K562 (cell line): ENCODE data around the gene SPCS2. TPM values are rescaled to one million over a fixed set of nuclear protein-coding genes. Genes with fewer than 3 reads are reported as not detected.

ENCODE experiments used
- ATAC-seq: fragments of 200-7000 bp; cut with Tn5 transposase; 3 replicates; pipeline ENCODE4 v1.9.1; 2020; ENCODE audit warnings: moderate library complexity
- BruUV-seq: library from RNA; stranded (reverse); fragments of 400-500 nt; replicated peaks from 2 replicates; lab custom pipeline; 2021; lab: Mats Ljungman, UMichigan
- CTCF ChIA-PET: fragments of 300-600 bp; formaldehyde crosslinking; extraction: SDS; loops from one replicate; lab custom pipeline; 2021; ENCODE audit warnings: low intra/inter-chr PET ratio; lab: Yijun Ruan, JAX
- POLR2A ChIA-PET: fragments of 300-600, 350-650 bp; sonication (Branson Sonifier 250); formaldehyde crosslinking; extraction: SDS; loops from one replicate; lab custom pipeline; 2021; ENCODE audit warnings: antibody characterized with exemption, inconsistent platforms; lab: Yijun Ruan, JAX
- DNase-seq, 4 experiments: peaks; one replicate each; pipeline versions ENCODE4 v3.0.0 to v3.0.0-alpha.2; 2011 to 2018; ENCODE audit warnings: low spot score in 3 of 4, mixed read lengths in 3 of 4; ENCODE audit errors: extremely low read depth in 1 of 4
- FAIRE-seq: peaks from 2 replicates; lab custom pipeline; 2011; peaks lifted over from hg19 to GRCh38; lab: Jason Lieb, UNC
- H2AFZ ChIP-seq: 2 replicates; pipeline ENCODE4 v1.6.0; 2011; ENCODE audit warnings: low read depth, low read length, control low read depth, inconsistent platforms
- H3K27ac ChIP-seq: fragments of 200-600 bp; 3 replicates; pipeline ENCODE4 v1.8.0; 2011; ENCODE audit warnings: low read depth, mild to moderate bottlenecking, control low read depth, inconsistent platforms, low read length, moderate library complexity, mixed read lengths; ENCODE audit errors: extremely low read depth
- H3K27me3 ChIP-seq, 2 experiments: fragments of 300-600 bp in 1 of 2; 2 replicates in 1 of 2; 3 replicates in 1 of 2; pipeline versions ENCODE4 v1.6.0 to v1.8.0; 2011; ENCODE audit warnings: inconsistent platforms in 2 of 2, low read length in 2 of 2, mild to moderate bottlenecking in 1 of 2, mixed read lengths in 1 of 2, moderate library complexity in 1 of 2; ENCODE audit not compliant: control insufficient read depth in 2 of 2, insufficient read depth in 2 of 2
- H3K36me3 ChIP-seq: fragments of 300-600 bp; 3 replicates; pipeline ENCODE4 v1.8.0; 2011; ENCODE audit warnings: mild to moderate bottlenecking, low read length, inconsistent platforms; ENCODE audit not compliant: control insufficient read depth, insufficient read depth
- H3K4me1 ChIP-seq, 2 experiments: fragments of 200-600 bp in 1 of 2; replicated peaks in 1 of 2; 2 replicates in 1 of 2; 3 replicates in 1 of 2; pipeline versions ENCODE4 v1.5.1 to v1.8.0; 2011; ENCODE audit warnings: inconsistent platforms in 2 of 2, low read length in 2 of 2, mild to moderate bottlenecking in 1 of 2, mixed read lengths in 1 of 2, moderate library complexity in 1 of 2; ENCODE audit not compliant: control insufficient read depth in 2 of 2, insufficient read depth in 2 of 2
- H3K4me2 ChIP-seq: 2 replicates; pipeline ENCODE4 v1.6.1; 2011; ENCODE audit warnings: low read length, control low read depth, inconsistent platforms, mixed read lengths; ENCODE audit not compliant: insufficient read depth
- H3K4me3 ChIP-seq: fragments of 200-600 bp; sonication (generic), shearing (Covaris generic); 2 replicates; pipeline ENCODE4 v1.5.1; 2016; ENCODE audit warnings: control low read depth, inconsistent platforms
- H3K79me2 ChIP-seq: fragments of 200-600 bp; 3 replicates; pipeline ENCODE4 v1.8.0; 2011; ENCODE audit warnings: low read length, inconsistent platforms; ENCODE audit not compliant: control insufficient read depth, insufficient read depth
- H3K9ac ChIP-seq, 2 experiments: 2 replicates each; pipeline versions ENCODE4 v1.6.0 to v1.6.1; 2011; ENCODE audit warnings: low read depth in 2 of 2, low read length in 2 of 2, control low read depth in 1 of 2, inconsistent platforms in 1 of 2, mild to moderate bottlenecking in 1 of 2, mixed read lengths in 1 of 2; ENCODE audit not compliant: insufficient read depth in 1 of 2
- H3K9me1 ChIP-seq: one replicate; pipeline ENCODE4 v1.6.0; 2011; ENCODE audit warnings: inconsistent platforms, mild to moderate bottlenecking, low read length, moderate library complexity; ENCODE audit not compliant: control insufficient read depth, insufficient read depth
- H3K9me3 ChIP-seq: replicated peaks from 2 replicates; pipeline ENCODE4 v1.5.1; 2011; ENCODE audit warnings: low read depth, low read length, inconsistent platforms; ENCODE audit not compliant: control insufficient read depth, insufficient read depth
- H4K20me1 ChIP-seq: replicated peaks from 2 replicates; pipeline ENCODE4 v1.6.1; 2011; ENCODE audit warnings: low read length, inconsistent platforms, mixed read lengths; ENCODE audit not compliant: control insufficient read depth, insufficient read depth
- FOXJ2 ChIP-seq: fragments of 200-800 bp; sonication (Bioruptor generic); IDR thresholded peaks from 2 replicates; pipeline ENCODE4 v1.6.1; 2016; ENCODE audit warnings: missing genetic modification characterization, missing compliant biosample characterization
- MAZ ChIP-seq, 2 experiments: fragments of 450-650 bp in 1 of 2; sonication (generic) in 1 of 2; formaldehyde crosslinking; IDR thresholded peaks in 1 of 2; conservative IDR thresholded peaks in 1 of 2; 2 replicates each; pipeline versions ENCODE4 v1.4.0 to v1.5.0; 2020; ENCODE audit warnings: mild to moderate bottlenecking in 1 of 2, missing genetic modification reagents in 1 of 2
- RAD51 ChIP-seq: fragments of 450-650 bp; IDR thresholded peaks from 2 replicates; pipeline ENCODE4 v1.7.1; 2016; ENCODE audit warnings: low read depth, mild to moderate bottlenecking, borderline replicate concordance
- ZNF511 ChIP-seq: sonication (generic); formaldehyde crosslinking; IDR thresholded peaks from 2 replicates; pipeline ENCODE4 v1.8.0; 2022; ENCODE audit warnings: mild to moderate bottlenecking, missing genetic modification reagents
- WGBS: fragments of 100-300 bp; shearing (Covaris generic); methylation state at CpG from one replicate; pipeline ENCODE4 v1.1.6; 2016; ENCODE audit warnings: low coverage, mixed read lengths; ENCODE audit not compliant: insufficient coverage; ENCODE audit errors: missing lambda C conversion rate; 5-methylcytosine and 5-hydroxymethylcytosine counted together
- in situ Hi-C: fragments of 300-500 bp; cut with MboI; formaldehyde crosslinking; loops from 4 replicates; pipeline ENCODE4 v1.15.0; 2018; ENCODE audit warnings: inconsistent platforms, mixed read lengths
- intact Hi-C: fragments of 100-400 bp; cut with micrococcal nuclease; formaldehyde crosslinking; loops from 2 replicates; pipeline ENCODE4 v1.14.2; 2022
- polyA plus RNA-seq, 8 experiments: library from polyadenylated mRNA; depleted of rRNA in 4 of 8; stranded (reverse) in 5 of 8; unstranded in 3 of 8; fragments of >200 nt; fragmentation: Nextera tagmentation in 2 of 8; fragmentation: Illumina TruSeq in 1 of 8; extraction: Ambion mirVana in 2 of 8; extraction: Trizol in 1 of 8; gene quantifications; 2 replicates each; pipeline versions ENCODE4 v1.2.1 to v1.2.3, GENCODE V29; 2011 to 2014; ENCODE audit warnings: inconsistent platforms in 1 of 8, missing spikeins in 1 of 8
- total RNA-seq, 7 experiments: library from RNA; depleted of rRNA in 6 of 7; stranded (reverse); fragments of >200 nt in 6 of 7; fragmentation: Illumina TruSeq in 2 of 7; extraction: Trizol in 2 of 7; gene quantifications; 2 replicates each; pipeline versions ENCODE4 v1.2.1 to v1.2.3, GENCODE V29; 2011 to 2021; ENCODE audit warnings: low replicate concordance in 1 of 7

Gene SPCS2
- total and polyA plus RNA-seq, 9 of the 15 experiments (the other 6 are each of a cell fraction or from before 2014, with no cell fraction given) = 38.2 to 458 (median 193) TPM

DNA sequence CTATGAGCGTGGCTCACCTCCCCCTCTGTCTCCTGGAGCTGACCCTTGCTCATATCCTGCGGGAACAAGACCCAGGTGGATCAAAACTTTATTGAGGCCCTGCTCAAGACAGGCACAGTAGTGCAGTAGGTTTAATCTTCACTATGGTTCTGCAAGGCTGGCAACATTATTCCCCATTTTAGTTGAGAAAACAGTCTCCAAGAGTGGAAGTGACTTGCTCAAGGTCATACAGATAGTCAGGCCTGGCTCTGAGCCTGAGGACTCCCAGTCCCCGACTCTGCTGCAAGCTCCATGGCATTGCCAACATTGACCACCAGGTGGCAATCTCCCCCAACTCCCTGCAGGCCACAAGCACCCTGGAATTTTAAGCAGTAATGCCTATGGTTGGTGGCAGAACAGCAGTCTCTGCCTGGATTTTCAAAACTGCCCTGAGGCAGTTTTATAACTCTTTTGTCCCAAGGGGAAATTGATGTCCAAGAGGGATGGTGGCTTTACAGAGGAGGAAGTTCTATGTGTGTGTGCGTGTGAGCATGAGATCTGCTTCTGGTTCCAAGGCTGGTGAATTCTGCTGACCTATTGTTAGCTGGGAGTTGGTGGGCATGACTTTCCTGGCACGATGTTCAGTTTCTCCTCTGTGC lies 73.8 kb downstream of the SPCS2 start (continued):
- peak; percentile 30; the same call in 1 of the 2 replicates for TF ChIP-seq ZNF511

GRCh38 chr11:75023446-75024067 lies 74.5 kb downstream of the SPCS2 start:
- no peaks in the 10 kb centered on the region for H3K9me1 ChIP-seq
- no peak for DNase-seq
- WGBS = 83% methylated on average over 6 of the region's 6 CpGs
- H3K27me3 ChIP-seq = no peaks in the 10 kb centered on the region
- no peaks in the 10 kb centered on the region; the same call in 2 of the 3 replicates for H3K36me3 ChIP-seq
- H3K4me3 ChIP-seq = no peak overlapping the region
- H4K20me1 ChIP-seq = no peaks in the 10 kb centered on the region
- H3K27ac ChIP-seq = no peak overlapping the region; the same call in 2 of the 3 replicates
- TF ChIP-seq MAZ (CRISPR knock-in tag; conservative IDR thresholded peaks at IDR 0.05 in 1 of 2, IDR thresholded peaks at IDR 0.05 in 1 of 2) = 0 out of 4 replicates have a peak, but pooled peaks of 1 of the 2 experiments have one; percentile 8
- no peak for TF ChIP-seq RAD51
- TF ChIP-seq FOXJ2 (tag) = 0 out of 2 replicates have a peak, but pooled peaks have one; percentile 3
- peak overlapping the region in 1 of 2 experiments; percentile 68; a peak in 2 of 4 replicates for H3K9ac ChIP-seq
- ChIA-PET POLR2A (interaction anchor here (0.6 to 2.2 kb wide), 8 partner anchors 9 to 172 kb away, joined by 3 to 9 read pairs (median 4); partner anchors contain the start of gene NEU3), CTCF (interaction anchor here (0.5 to 4.6 kb wide), 8 partner anchors 9 to 372 kb away, joined by 3 to 31 read pairs (median 4); no protein-coding TSS in a partner anchor)
- peaks cover 6 to 24% of the 10 kb centered on the region in 2 experiments; a peak in 4 of 5 replicates for H3K4me1 ChIP-seq
- ATAC-seq = peak; percentile 19; the same call in 1 of the 3 replicates
- in situ Hi-C loops (loop anchor here (5.0 kb wide), 2 partner anchors 119 to 224 kb away; no protein-coding TSS in a partner anchor), intact Hi-C loops (loop anchor here (1.0 to 2.0 kb wide), 6 partner anchors 8 to 225 kb away; no protein-coding TSS in a partner anchor)
- H2AFZ ChIP-seq = no peak overlapping the region
- no TSS peak for BruUV-seq
- H3K9me3 ChIP-seq = peaks cover 3% of the 10 kb centered on the region; the same call in 1 of the 2 replicates
- no peaks in the 10 kb centered on the region for H3K79me2 ChIP-seq
- no peak overlapping the region for H3K4me2 ChIP-seq
- no peak for FAIRE-seq
